Activated CD8-positive, alpha-beta memory T cell treated with anti-CD3 and anti-CD28 coated beads, Interleukin-2, amount 50 U/mL, for 24 hours (primary cell): ENCODE measurements around the gene CCK.

Source experiments
- DNase-seq: peaks from one replicate; pipeline ENCODE4 v3.0.0-alpha.2; 2020; ENCODE audit errors: extremely low read depth

CCK gene

GRCh38 chr3:42225486-42226363 is 40.3 kb downstream of the CCK start:
- DNase-seq: no peak

GRCh38 chr3:42224658-42225421 is 41.1 kb downstream of the CCK start:
- DNase-seq: no peak

- DNase-seq: no peak
Observed at GRCh38 chr3:42224178-42224577, 41.8 kb downstream of the CCK start.

GRCh38 chr3:42222942-42223693 is 42.9 kb downstream of the CCK start:
- DNase-seq: no peak

DNA sequence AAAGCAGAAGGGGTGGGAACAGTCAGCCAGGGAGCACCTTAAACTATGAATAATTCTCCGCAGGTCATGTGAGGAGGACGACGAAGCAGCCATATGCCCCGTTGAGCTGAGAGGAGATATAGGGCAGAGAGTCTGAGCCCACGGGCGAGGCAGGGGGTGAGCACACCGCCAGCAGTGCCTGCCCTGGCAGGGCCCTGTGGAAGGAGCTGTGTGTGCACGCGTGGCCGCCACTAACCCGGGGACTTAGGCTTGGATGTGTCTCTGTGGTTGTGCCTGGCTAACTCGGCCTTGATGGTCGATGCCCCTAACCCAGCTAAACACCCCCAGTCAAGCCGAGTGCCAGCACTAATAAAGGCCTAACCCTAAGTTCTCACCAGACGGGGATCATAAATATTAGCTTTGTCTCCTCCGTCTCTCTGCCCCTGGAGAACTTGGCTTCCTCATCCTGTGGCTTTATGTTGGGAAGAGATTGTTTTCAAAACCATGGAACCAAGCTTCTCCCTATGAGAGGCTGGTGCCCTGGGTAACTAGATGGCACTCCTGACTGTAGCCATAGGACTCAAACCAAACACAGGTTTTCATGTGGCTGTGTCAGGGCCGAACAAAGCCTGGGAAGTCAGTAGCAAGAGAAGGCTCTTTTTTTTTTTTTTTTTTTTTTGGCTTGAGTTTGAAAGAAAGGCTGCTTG is 45.4 kb downstream of the CCK start:
- DNase-seq: no peak

- no peak for DNase-seq
Observed at GRCh38 chr3:42216931-42217333, 49.1 kb downstream of the CCK start.

GRCh38 chr3:42216302-42216701 is 49.7 kb downstream of the CCK start:
- no peak for DNase-seq

DNA sequence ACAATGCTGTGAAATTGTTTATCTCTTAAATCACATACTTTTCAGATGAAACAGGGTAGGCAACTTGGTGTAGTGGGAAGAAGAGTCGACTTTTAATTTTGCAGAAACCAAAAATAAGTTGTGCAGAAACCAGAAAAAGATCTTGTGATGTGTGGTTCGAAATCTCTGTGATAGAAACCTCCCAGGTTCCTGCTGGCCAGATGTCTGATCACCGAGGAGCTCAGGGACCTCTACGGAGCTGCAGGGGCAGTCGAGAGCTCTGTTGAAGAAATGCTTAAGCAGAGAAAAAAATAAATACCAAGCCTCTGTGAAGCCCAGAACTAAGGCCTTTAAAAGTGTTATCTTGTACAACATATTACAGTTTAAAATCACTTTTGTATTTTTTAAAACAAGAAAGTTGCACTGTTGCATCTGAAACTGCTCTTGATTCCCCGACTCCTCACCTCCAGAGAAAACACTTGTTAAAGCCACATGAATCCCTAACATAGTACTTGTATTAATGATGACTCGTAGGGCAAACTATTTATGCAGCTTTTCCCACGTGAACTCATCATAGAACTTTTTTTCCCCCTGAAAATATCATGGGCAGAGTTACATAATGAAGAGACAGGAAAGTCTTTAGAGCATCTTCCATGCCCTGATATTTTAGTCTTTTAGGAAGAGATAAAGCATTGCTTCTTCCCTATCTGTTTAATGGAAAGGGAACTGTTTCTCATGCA is 51.3 kb downstream of the CCK start:
- no peak for DNase-seq

- DNase-seq: no peak
Observed at GRCh38 chr3:42214064-42214463, 51.9 kb downstream of the CCK start.

GRCh38 chr3:42213417-42213816 is 52.6 kb downstream of the CCK start:
- DNase-seq: no peak

- DNase-seq: no peak
Observed at GRCh38 chr3:42210726-42211125, 55.3 kb downstream of the CCK start.

- DNase-seq: no peak
Observed at GRCh38 chr3:42209917-42210316, 56.1 kb downstream of the CCK start.
